T-helper 2 cell treated with Interferon-gamma antibody and Interleukin-4, amounts not matched to agents 5 μg/mL and 100 μg/mL, for 36 hours (primary cell): ENCODE data around the gene SPIC.

Experiments
- DNase-seq: peaks from one replicate; pipeline ENCODE4 v3.0.0; 2021; ENCODE audit warnings: low spot score
- H3K27ac Mint-ChIP-seq: one replicate; pipeline ENCODE4 v1.8.0; 2021; ENCODE audit warnings: mild to moderate bottlenecking, mixed read lengths
- H3K27me3 Mint-ChIP-seq: one replicate; pipeline ENCODE4 v1.8.0; 2021; ENCODE audit warnings: low read depth, mixed read lengths
- H3K36me3 Mint-ChIP-seq: one replicate; pipeline ENCODE4 v1.8.0; 2021; ENCODE audit warnings: low read depth, mixed read lengths
- H3K4me1 Mint-ChIP-seq: one replicate; pipeline ENCODE4 v1.8.0; 2021; ENCODE audit warnings: low read depth, mixed read lengths
- H3K4me3 Mint-ChIP-seq: one replicate; pipeline ENCODE4 v1.8.0; 2022; ENCODE audit warnings: mild to moderate bottlenecking, moderate library complexity, mixed read lengths
- H3K9me3 Mint-ChIP-seq: one replicate; pipeline ENCODE4 v1.8.0; 2021; ENCODE audit warnings: mixed read lengths

SPIC gene

DNA sequence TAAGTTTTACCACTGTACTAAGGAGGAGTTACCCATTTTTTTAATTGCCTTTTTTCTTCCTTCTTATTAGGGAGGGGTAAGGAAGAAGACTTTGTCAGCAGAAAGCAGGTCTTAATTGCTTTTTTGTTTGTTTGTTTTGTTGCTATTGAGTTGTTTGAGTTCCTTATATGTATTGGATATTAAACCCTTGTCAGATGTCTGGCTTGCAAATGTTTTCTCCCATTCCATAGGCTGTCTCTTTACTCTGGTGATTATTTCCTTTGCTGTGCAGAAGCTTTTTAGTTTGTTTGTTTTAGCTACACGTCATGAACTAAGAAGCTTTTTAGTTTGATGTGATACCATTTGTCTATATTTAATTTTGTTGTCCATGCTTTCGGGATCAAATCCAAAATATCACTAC, 13.3 kb downstream of the SPIC start:
- no peak overlapping the region for H3K27ac Mint-ChIP-seq
- H3K4me3 Mint-ChIP-seq: no peak overlapping the region
- no peak for DNase-seq
- H3K9me3 Mint-ChIP-seq: no peaks in the 10 kb centered on the region
- no peaks in the 10 kb centered on the region for H3K4me1 Mint-ChIP-seq
- no peaks in the 10 kb centered on the region for H3K27me3 Mint-ChIP-seq
- no peaks in the 10 kb centered on the region for H3K36me3 Mint-ChIP-seq

DNA sequence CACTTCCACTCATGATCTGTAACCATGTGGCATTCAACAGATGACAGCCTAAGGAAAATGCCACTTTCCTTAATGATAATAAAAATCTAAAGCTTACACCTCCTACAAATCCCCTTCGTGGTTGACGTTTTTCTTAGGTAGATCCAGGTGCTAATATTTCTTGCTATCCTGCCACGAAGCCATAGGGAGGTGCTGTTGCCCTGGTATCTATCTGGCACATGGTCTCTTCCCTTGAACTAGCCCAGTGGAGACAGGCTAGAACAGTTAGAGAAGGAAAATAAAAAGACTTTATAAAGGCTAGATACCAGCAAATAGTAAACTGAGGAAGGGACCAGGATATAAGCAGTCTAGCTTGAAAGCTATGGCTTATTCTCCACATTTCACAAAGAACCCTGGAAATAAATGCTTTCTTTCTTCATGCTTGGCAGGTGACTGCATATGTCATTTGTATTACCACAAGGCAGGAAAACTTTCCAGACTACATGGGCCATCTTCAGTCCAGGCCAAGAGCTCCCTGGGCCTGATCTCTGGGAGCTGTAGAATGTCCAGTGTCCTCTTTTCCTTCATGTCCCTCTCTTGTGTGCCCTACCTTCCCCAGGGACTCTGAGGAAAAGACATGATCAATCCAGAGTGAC, 15.3 kb downstream of the SPIC start:
- Mint-ChIP-seq H3K27me3 (no peaks in the 10 kb centered on the region), H3K36me3 (no peaks in the 10 kb centered on the region), H3K27ac (no peak overlapping the region), H3K4me1 (no peaks in the 10 kb centered on the region), H3K4me3 (no peak overlapping the region), H3K9me3 (no peaks in the 10 kb centered on the region)
- DNase-seq: no peak

DNA sequence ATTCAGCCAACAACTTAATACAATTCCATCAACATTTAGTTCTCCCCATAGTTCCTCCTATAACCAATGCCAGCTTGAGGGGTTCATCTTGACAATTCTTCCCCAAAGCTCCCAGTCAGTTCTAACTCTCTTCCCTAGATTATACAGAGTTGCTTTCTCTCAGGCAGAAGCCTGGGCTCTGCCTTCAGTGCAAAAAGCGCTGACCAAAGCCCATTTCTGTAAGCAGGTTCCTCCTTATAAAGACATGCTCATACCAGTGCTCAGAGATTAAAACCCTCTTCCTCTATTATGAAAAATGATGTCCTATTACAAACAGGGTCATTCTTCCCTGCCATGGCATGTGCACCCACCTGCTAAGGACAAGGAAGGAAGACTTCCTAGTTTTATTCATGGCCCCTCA, 16.2 kb downstream of the SPIC start:
- H3K9me3 Mint-ChIP-seq: no peaks in the 10 kb centered on the region
- H3K36me3 Mint-ChIP-seq: no peaks in the 10 kb centered on the region
- no peaks in the 10 kb centered on the region for H3K4me1 Mint-ChIP-seq
- H3K27me3 Mint-ChIP-seq: no peaks in the 10 kb centered on the region
- no peak for DNase-seq
- H3K27ac Mint-ChIP-seq: no peak overlapping the region
- H3K4me3 Mint-ChIP-seq: no peak overlapping the region

DNA sequence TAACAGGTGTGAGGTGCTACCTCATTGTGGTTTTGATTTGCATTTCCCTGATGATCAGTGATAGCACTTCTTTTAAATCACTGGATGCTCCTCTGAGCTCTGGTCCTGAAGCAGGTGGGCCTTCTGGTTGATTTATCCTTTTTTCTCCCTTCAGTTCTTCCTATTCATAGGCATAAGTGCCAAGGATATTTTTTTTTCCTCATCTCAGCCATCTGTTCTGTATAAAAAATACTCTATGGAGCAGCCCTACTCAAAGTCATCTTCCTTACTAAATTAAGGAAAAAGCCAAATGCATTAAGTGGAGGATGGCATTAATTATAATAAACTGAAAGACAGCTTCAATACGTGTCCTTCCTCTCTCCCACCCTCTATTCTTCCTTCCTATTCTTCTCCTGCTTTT, 18.4 kb downstream of the SPIC start:
- H3K36me3 Mint-ChIP-seq: no peaks in the 10 kb centered on the region

DNA sequence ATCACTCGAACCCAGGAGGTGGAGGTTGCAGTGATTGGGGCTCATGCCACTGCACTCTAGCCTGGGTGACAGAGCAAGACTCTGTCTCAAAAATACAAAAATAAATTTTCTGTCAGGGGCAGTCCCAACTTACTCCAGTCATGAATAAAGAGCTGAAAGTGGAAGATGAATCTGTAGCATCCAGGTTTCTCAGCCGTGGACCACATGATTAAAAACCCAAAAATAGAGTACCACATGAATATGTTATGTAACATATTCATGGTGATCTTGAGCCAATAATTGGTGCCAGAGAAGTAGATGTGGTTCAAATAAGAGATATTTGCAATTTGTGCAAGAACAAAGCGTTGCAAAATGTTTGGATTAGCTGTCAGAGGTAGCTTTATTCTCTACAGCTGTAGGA, 23.1 kb downstream of the SPIC start:
- Mint-ChIP-seq H3K4me3 (no peak overlapping the region), H3K4me1 (no peaks in the 10 kb centered on the region), H3K36me3 (no peaks in the 10 kb centered on the region)

More for the DNA sequence above, 18.4 kb downstream of the SPIC start:
- no peaks in the 10 kb centered on the region for H3K27me3 Mint-ChIP-seq
- no peak overlapping the region for H3K4me3 Mint-ChIP-seq
- H3K9me3 Mint-ChIP-seq: no peaks in the 10 kb centered on the region
- no peaks in the 10 kb centered on the region for H3K4me1 Mint-ChIP-seq
- H3K27ac Mint-ChIP-seq: no peak overlapping the region
- DNase-seq: no peak

DNA sequence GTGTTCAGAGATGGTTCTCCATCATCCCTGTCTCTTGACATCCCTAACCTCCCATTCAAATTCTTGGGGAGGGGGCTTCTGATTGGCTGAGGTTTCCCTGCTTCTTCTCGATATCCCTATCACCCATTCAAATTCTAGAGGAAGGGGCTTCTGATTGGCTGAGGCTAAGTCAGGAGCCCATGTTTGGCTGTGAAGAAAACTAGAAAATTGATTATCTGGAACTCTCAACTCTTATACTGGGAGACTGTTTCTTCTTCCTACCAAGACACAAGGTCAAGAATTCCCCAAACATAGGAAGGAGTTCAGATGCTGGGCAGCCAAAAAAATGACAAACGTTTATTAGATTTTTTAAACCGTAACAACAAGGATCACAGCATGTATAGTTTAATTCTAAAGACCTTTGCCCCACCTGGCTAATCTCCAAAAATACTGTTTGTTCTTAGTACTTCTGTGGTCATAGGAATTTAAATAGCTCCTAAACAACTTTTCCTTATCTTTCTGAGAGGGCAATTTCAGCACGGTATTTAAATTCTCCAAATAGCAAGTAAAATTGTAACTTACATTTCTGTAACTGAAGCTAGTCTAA, 26.4 kb downstream of the SPIC start:
- no peak for DNase-seq
- H3K4me1 Mint-ChIP-seq: no peaks in the 10 kb centered on the region
- no peak overlapping the region for H3K27ac Mint-ChIP-seq
- H3K27me3 Mint-ChIP-seq: no peaks in the 10 kb centered on the region
- H3K4me3 Mint-ChIP-seq: no peak overlapping the region
- H3K9me3 Mint-ChIP-seq: no peaks in the 10 kb centered on the region
- H3K36me3 Mint-ChIP-seq: no peaks in the 10 kb centered on the region

More for the DNA sequence above, 23.1 kb downstream of the SPIC start:
- no peaks in the 10 kb centered on the region for H3K9me3 Mint-ChIP-seq
- no peaks in the 10 kb centered on the region for H3K27me3 Mint-ChIP-seq
- DNase-seq: no peak
- H3K27ac Mint-ChIP-seq: no peak overlapping the region

DNA sequence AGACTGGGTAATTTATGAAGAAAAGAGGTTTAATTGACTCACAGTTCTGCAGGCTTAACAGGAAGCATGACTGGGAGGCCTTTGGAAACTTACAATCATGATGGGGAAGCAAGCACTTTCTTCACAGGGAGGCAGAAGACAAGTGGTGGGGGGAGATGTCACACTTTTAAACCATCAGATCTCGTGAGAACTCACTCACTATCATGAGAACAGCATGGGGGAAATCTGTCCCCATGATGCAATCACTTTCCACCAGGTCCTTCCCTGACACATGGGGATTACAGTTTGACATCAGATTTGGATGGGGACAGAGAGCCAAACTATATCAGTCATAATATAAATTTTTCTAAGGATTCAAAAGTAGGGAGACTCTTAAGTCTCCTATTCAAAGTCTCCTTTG, 46.0 kb downstream of the SPIC start:
- no peak overlapping the region for H3K27ac Mint-ChIP-seq
- H3K4me1 Mint-ChIP-seq: no peaks in the 10 kb centered on the region
- no peaks in the 10 kb centered on the region for H3K27me3 Mint-ChIP-seq
- no peak for DNase-seq
- H3K36me3 Mint-ChIP-seq: no peaks in the 10 kb centered on the region
- no peaks in the 10 kb centered on the region for H3K9me3 Mint-ChIP-seq
- no peak overlapping the region for H3K4me3 Mint-ChIP-seq

DNA sequence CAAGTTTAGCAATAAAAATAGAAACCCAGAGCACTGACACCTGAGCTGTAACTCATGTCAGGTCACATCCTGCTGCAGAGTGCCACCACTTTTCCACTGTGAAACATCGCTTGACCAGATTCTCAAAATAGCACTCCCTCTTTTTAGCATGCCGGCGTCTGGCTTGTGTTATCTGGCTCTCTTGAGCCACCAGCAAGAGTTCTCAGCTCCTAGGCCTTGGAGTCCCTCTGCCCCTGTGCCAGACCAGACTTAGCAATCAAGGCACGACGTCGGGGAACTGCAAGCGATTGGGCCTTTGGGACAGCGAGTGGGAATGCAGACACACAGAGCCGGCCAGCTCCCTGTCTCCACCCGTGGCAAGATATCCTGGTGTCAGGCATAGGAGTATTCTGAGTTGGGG, 52.5 kb downstream of the SPIC start:
- no peak overlapping the region for H3K4me3 Mint-ChIP-seq
- no peak overlapping the region for H3K27ac Mint-ChIP-seq
- no peaks in the 10 kb centered on the region for H3K9me3 Mint-ChIP-seq
- H3K36me3 Mint-ChIP-seq: no peaks in the 10 kb centered on the region
- no peaks in the 10 kb centered on the region for H3K4me1 Mint-ChIP-seq
- no peak for DNase-seq
- no peaks in the 10 kb centered on the region for H3K27me3 Mint-ChIP-seq

DNA sequence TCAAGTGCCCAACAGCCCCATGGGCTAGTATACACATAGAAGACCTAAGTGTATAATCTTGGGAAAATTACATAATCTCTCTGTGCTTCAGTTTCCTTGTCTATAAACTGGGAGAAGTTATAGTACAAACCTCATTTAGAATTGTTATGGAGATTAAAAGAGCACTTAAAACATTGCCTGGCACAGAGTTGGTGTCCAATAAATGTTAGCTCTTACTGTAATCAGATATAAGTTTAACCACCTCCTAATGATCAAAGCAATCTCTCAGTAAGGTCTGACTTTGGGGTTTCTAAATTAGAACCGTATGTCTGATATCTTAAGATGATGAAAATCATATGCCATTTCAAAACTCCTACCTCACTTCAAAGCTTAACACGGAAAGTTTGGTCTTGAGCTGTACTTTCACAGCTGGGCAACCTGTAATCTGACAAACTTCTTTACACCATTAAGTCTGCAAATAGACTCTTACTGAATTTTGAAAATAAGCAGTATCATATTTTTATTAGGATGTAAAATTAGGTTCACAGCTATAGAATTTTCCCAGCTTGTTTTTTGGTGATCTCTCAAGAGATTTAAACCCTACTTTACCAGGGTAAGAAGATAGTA, 61.0 kb downstream of the SPIC start:
- H3K4me1 Mint-ChIP-seq: no peaks in the 10 kb centered on the region
- H3K27ac Mint-ChIP-seq: no peak overlapping the region
- H3K9me3 Mint-ChIP-seq: no peaks in the 10 kb centered on the region
- DNase-seq: no peak
- H3K27me3 Mint-ChIP-seq: peaks cover 4% of the 10 kb centered on the region
- H3K4me3 Mint-ChIP-seq: no peak overlapping the region
- H3K36me3 Mint-ChIP-seq: no peaks in the 10 kb centered on the region
